NCI-H774 (cell line): ENCODE measurements around the gene DYNC1I1.
A peak's percentile ranks its signal among the peaks of the same experiment; 100 is the strongest.

Source experiments
- DNase-seq: peaks from one replicate; lab custom pipeline; 2025; lab: John Stamatoyannopoulos, UW

DYNC1I1 gene

DNA sequence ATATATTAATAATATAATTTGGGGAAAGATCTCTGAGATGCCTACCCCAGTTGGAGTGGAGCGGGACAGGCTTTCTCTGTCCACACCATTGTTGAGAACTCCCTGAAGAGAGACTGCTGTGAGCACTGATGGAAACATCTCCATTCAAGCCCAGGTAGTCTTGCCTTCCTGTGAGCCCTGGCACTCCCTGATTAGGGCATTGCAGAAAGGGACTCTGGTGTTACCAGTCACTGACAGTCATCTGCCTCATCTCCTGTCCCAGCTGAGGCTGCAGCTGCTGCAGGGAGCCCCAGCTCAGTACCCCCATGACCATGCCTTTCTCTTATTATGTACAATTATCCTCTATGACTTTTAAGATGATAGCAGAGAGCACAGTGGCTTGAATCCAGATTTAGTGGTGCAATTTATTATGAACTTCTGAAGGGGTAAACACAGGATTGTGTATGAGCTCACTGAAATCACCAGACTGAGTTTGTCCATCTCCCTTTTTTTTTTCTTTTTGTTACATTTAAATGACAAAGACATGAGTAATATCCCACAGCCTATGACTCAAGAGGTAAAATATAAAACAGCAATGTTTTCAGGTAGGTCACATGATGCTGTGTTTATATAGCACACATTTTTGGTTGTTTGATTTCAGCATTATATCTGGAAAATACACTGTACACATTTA is 312.7 kb downstream of the DYNC1I1 start:
- peak; percentile 70 for DNase-seq

DNA sequence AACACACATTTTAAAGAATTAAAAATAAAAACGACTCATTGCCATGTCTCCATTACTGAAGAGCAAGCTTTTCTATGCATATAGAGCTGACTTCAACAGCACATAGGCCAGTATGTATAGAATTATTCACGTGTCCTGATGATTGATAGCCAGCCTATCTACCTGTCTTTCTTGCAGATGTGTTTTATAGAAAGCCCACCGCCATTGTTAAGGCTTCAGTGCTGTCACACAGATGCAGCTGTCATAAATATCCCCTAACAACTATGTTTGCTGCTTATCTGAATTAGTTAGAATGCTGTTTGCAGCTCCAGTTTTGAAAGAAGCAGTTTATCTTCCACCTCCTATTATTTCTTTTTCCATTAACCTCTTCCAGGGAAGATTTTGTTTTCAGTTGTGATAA is 313.6 kb downstream of the DYNC1I1 start:
- no peak for DNase-seq

DNA sequence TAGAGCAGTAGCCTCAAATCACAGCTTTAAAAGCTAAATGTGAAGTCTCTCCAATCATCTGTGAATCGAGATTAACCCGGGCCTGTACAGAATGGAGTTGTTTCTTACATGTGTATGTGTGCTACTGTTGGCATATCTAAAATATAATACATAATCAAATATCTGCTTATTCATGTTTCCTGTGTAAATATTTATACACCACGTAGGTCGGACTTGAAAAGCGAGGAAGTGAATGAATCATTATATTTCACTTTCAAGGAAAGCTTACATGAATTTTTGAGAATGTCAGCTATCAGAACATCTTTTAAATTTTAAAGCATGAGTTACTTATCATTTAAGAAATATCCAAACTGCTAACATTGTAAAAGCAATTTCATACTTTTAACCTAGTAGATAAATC is 316.2 kb downstream of the DYNC1I1 start:
- no peak for DNase-seq

DNA sequence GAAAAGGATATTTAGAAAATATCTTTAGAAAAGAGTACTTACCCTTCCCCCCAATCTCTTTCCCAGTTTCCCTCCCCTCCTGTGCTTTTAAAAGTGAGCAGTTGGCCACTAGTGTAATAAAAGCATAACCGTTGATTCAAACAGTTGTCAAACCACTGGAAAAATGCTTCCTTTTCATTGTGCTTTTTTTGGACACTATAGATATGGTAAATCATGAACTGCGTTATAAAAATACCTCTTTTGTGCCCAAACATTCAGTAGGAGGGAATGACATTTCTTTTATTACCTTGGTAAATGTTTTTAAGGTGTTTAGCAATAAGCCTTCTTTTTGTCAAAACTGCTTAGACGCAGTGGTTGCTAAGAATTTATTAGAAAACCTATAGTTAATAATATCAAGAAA is 317.2 kb downstream of the DYNC1I1 start:
- no peak for DNase-seq

DNA sequence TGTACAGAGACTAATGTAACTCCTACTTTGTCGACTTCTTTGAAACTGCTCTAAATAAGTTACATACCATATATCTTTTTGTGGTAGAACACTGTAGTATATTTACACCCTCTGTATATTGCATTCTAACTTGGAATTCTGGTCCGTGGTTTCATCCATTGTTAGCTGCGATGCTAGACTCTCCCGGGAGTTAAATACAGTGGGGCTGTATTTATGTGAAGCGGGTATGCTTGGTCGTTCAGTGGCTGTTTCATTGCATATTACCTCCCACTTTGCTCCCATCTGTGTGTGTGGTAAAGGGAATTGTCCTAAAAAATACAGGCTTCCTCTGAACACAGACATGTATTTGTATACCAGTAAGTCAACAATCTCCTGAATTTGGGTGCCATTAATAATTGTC is 318.4 kb downstream of the DYNC1I1 start:
- DNase-seq, result peak; percentile 39

DNA sequence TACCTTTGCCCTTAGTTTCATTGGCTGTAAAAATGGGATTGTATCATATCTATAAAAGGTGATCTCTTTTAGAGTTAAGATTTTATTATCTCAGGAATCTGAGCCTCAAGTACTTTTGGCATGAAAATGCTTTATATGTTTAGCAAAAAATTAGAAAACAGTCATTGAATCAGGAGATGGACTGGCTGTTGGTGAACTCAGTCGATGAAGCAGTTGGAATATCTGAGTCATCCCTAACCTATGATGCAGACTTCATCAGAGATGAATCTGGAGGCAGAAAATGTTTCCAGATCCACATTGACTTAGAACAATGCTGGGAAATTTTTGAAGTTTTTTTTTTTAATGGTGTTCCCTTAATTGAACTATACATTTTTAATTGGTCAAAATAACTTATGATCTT is 321.1 kb downstream of the DYNC1I1 start:
- DNase-seq, result no peak

DNA sequence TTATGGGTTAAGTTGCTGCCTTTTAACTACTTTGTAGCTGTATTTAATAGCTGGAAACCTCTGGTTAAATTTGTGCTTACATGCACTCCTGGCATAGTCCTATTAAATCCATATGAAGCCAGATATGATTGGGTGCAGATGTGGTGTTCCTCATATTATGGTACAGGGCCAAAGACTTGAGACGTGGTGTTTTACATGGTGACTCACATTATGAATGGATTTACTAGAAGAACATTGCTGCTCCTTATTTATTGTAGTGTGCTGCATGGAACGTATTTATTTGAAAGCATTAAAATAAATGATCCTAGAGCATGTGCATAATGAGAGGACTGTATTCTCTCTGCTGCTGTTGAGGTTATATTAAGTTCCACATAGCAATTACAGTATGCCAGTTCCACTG is 325.5 kb downstream of the DYNC1I1 start:
- DNase-seq, result no peak

DNA sequence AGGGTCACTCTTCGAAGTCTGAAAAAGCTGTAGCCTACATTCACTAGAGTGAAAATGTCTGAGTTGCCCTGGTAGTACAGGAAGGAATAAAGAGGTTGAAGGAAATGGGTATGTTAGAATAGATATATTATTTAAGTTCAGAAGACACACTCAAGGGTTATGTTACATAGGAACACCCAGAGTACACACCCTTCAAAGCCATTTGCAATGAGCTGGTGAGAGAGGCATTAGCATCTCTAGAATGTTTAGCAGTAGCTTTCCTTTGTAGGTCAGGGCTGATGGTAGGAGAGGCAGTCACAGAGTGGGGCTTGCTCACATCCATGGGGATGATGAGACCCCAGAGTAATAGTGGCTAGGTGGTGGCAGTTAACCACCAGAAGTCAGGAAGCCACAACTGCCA is 328.4 kb downstream of the DYNC1I1 start:
- DNase-seq, result no peak

DNA sequence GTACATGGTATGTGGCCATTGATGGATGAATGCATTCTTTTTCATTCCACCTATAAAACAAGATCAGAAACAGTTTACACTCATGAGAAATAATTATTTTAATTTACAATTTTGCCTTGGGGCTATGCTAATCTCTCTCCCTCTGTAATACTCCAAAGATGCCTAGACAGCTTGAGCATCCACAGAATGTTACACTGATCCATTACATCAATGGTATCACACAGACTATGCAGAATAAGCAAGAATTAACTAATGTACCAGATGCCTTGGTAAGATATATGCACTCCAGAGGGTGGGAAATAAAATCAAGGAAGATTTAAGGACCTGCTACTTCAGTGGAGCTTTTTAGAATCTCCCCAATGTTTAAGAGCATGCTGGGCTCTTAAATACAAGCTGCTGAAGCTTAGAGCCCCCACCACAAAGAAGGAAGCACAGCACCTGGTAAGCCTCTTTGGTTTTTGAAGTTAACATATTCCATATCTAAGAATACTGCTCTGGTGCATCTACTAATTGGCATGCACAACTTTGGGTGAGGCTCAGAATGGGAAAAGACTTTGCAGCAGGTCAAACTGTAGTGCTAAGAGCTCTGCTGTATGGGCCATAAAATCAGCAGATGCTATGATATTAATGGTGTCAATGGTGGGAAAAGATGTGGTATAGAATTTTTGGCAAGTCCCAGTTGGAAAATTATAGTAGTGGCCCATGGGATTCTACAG is 329.9 kb downstream of the DYNC1I1 start:
- no peak for DNase-seq

DNA sequence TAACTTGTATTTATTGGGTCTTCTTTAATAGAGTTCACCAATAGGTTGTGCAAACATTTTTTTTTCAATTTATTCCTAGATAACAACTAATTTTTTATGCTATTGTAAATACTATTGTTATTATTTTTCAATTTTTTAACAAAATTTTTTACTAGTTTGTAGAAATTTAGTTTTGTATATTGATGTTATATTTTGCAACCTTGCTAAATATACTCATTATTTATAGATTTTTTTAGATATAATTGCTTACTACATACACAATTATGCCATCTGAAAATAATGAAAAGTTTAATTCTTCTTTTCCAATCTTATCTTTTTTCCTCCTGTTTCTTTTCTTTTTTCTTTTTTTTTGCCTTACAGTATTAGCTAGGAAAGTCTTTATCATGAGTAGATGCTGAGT is 332.6 kb downstream of the DYNC1I1 start:
- DNase-seq, result no peak

DNA sequence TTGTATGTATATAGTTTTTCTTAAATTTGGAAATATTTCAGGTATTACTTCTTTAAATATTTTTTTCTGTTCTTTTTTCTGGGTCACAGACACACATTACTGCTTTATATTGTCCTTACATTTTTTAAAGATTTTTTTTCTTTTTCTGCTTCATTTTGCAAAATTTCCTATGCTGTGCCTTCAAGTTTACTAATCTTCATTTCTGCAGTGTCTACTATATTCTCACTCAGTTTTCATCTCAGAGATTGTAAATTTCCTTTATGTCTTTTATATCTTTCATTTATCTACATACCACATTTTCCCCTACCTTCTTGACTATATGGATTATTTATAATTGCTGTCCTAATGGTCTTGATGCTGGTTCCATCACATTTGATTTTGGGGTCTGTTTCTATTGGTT is 339.1 kb downstream of the DYNC1I1 start:
- no peak for DNase-seq

DNA sequence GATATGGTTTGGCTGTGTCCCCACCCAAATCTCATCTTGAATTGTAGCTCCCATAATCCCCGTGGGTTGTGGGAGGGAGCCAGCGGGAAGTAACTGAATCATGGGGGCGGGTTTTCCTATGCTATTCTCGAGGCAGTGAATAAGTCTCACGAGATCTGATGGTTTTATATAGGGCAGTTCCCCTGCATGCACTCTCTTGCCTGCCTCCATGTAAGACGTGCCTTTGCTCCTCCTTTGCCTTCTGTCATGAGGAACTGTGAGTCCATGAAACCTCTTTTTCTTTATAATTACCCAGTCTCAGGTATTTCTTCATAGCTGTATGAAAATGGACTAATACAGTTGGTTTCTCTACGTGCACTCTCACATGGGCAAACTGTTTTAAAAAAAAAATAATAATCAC is 341.8 kb downstream of the DYNC1I1 start:
- DNase-seq, result no peak

DNA sequence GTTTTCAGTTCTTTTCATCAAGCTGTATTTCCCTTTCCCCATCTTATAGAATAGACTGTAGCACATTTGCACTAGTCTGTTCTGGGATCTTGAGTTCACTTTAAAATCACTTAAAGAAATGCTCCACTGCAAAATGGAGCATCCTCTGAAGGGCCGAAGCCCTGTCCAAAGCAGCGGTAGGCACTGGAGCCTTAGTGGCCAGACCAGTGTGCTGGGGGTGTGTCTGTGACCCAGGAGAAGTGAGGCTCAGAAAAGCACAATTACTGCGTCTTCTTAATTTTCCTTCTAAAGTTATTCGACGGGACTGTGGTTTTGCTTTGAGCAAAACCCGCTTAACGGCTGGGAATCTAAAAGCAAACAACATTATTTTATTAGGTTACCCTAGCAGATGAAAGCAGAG is 343.8 kb downstream of the DYNC1I1 start:
- no peak for DNase-seq

DNA sequence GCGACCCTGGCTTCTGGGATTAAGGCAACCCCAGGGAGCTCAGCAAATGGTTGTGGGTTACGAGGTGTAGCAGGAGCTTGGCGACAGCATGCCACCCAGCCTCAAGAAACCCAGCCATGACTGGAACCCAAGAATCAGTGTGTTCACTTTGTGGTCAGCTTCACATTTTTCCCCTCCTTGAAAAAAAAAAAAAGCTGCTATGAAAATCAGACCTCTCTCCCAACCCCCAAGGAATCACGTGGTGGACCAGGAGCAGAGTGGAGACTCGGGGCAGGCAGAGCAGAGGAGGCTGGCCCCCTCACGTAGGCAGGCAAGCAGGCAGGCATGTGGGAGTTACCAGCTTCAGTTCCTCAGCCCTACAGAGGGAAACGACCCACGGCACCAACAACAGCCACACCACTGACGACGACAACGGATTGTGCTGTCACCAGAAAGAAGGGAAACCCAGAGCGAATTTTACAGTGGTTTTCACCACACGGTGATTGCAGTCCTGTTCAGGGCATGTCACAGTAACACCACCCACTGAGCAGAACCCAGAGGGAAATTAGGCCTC is 346.2 kb downstream of the DYNC1I1 start:
- DNase-seq, result no peak

DNA sequence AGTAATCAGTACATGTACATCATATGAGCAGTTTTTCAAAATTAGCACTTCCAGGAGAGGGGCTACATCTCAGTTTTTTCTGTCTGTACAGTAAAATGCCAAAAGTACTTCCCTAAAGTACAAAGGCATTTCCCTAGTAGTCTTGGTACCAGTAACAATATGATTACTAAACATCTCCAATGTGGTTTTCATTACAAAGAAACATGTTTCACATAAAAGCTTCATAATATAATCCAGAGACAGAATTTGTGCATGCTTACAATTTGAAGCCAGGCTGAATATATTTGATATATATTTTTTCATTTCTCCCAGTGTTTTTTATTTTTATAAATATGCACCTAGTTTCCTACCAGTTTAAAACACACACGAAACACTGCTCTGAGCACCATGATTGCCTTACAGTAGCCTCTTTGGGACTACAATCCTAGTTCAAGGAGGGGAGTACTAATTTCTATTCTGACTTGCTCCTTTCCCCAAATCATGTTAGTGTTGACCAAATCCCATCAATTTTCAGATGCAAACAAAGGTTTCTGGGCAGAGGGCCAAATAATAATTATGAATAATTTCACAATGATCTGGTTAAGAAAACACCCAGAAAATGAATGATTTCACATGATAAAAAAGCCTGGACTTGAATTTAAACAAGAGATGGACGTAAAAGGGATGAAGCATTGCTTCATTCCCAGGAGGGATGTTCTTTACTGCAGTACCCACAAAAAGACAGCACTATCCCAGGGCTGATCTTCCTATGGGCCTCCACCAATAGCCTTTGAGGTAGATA is 348.3 kb downstream of the DYNC1I1 start:
- no peak for DNase-seq

DNA sequence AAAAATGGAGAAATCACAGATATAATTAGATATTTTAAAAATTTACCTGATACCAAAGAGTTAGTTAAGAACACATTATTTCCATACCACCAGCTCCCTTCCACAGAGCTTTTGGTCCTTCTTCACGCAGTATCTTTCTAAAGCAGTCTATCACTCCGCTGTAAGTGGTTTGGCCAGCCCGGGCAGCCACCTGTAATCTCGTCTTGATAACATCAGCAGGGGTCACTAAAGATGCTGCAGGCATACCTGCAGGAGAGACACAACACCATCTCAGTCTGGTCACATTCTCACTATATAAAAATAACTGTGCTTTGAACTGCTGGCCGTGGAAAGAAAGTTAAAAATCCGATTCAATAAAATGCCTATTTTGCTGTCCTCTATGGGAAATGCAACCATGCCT is 349.4 kb downstream of the DYNC1I1 start:
- DNase-seq, result no peak

DNA sequence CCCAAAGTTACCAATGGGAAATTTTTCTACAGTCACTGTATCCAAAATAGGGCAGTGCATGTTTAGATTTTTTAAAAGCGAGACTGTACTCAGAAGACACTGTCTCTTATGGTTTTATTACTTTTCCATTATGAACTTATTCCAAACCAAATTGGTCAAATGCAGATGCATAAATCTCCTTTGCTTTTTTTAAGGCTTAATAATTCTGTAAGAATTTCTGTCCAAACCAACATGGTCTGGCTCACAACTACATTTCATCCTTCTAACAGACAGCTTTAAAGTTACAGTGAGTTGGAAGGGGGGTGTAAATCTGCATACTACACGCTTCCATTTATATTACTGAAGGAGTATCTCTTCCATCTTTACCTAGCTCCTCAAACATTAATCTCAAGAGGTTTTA is 350.4 kb downstream of the DYNC1I1 start:
- DNase-seq, result no peak

DNA sequence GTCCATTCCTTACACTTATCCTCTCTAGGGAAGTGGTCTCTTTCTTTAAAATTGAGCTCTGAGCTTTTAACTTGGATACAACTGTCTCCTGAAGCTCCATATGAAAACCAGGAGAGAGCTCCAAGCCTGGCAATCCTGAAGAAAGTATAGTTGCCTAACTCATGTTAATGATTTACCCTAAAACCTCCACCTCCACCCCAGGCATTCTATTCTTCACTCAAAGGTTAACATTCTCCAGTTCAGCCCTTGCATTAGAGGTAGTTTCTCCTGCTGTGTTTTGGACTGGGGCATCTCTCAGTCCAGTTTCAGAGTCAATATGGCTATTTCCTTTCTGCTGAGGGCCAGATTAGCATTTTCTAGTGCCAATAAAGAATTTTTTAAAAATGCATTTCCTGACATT is 354.0 kb downstream of the DYNC1I1 start:
- DNase-seq, result no peak

DNA sequence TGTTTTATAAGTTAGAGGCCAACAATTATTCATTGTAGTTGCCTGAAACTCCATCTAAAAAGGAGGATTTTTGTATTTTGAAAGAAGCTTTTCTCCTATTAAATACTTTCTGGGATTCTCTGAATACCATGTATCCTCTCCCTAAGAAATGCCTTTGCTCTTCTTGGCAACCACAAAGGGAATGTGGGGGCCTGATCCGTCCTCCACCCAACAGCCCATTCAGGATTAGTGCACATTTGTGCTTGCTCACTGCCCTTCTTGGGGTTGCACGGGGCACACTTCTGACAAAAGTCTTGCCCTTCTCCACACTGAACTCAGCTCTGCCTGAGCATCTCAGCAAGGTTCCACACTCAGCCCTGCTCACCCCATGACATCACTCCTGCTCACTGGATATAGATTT is 355.4 kb downstream of the DYNC1I1 start:
- DNase-seq, result no peak

DNA sequence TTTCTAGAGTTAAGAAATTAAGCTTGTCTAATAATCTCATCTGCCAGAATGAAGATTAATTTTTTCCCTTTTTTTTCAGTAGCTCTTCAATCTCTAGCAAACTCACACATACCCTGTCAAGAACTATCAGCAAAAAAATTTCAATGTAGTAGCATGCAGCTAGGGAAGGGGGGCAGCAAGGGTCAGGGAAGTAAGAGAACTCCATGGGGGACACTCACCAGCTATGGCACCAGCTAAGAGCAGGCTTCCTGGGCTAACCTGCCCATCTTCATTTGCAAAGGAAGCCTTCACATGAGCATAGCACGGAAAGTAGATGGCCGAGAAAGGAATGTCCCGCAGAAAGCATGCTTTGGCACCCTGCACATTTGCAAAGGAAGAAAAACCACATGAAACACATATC is 359.2 kb downstream of the DYNC1I1 start:
- no peak for DNase-seq

DNA sequence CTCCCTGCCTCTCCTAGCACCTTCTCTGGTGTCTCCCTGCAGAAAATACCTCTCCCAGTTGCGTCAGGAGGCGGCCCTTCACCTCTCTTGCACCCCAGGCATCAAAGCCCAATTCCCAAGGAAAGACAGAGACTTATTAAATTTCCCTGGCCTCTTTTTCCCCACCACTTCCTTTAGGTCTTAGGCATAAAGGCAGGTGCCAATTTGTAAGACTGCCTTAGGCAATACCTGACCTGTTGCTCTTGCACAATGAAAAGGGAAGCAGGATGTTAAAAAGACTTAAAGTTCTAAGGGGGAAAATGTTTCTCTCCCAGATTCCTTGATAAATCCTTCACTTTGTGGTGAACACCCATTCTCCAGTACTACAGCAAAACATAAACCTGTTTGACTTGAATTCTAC is 362.9 kb downstream of the DYNC1I1 start:
- no peak for DNase-seq

DNA sequence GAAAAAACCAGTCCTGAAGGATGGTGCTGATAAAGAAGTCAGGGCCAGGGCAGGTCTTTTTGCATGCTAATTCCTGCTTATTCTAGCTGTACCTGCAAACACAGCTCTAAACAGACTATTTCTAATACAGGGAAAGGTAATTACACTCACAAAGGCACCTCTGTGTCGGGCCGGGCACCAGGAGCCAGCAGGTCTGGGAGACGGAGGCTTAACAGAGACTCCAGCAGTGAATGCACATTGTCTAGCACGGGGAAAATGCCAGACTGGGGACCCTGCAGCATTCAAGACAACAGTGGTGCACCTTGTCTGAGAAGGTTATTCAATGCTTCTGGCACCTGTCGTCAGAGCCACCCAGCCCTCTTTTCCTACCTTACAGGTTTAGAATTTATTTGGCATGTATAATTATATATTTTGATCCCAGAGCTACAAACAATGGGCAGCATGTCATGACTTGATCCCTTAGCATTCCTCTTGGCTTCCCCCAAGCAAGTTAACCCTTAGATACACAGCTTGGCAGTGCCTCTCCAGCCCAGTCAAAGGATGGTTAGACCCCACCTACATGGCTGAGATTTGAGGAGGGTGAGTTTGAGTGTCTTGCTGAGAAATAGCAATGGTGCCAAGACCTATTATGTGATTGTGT is 364.4 kb downstream of the DYNC1I1 start:
- DNase-seq, result no peak
